Measurements from ENCODE around the gene SNAPC2. TPM values are rescaled to one million over a fixed set of nuclear protein-coding genes. Genes with fewer than 3 reads are reported as not detected.

SNAPC2 gene
- total RNA-seq, 4 donors from 2014 or later = 7.4 to 12.9 (median 9.4) TPM

- peaks cover 0 to 27% of the 10 kb centered on the region in 2 donors for H3K27me3 ChIP-seq
- peaks cover 2 to 54% (median 34%) of the 10 kb centered on the region in 4 donors for H3K4me1 ChIP-seq
- peak overlapping the region; percentile 87 to 98 (median 95) for H3K27ac ChIP-seq
- peak overlapping the region; percentile 78 to 94 (median 90) for H3K4me3 ChIP-seq
- peaks cover 0 to 14% (median 0%) of the 10 kb centered on the region in 3 donors for H3K36me3 ChIP-seq
- TF ChIP-seq CTCF (IDR thresholded peaks at IDR 0.05) = no peak
- TF ChIP-seq POLR2A (IDR thresholded peaks at IDR 0.05) = peak in 1 of 2 donors; percentile 45
- peak; percentile 100 for DNase-seq
- no peaks in the 10 kb centered on the region for H3K9me3 ChIP-seq
These were observed 572 bp downstream of the SNAPC2 start for GRCh38 chr19:7920519-7921301.

GRCh38 chr19:7921302-7921966, 1.3 kb downstream of the SNAPC2 start:
- peaks cover 0 to 20% of the 10 kb centered on the region in 2 donors for H3K27me3 ChIP-seq
- peak overlapping the region; percentile 58 to 94 (median 90) for H3K4me3 ChIP-seq
- H3K4me1 ChIP-seq = peaks cover 2 to 51% (median 36%) of the 10 kb centered on the region in 4 donors
- H3K36me3 ChIP-seq = peaks cover 0 to 14% (median 0%) of the 10 kb centered on the region in 3 donors
- H3K9me3 ChIP-seq = no peaks in the 10 kb centered on the region
- TF ChIP-seq CTCF (IDR thresholded peaks at IDR 0.05) (no peak), POLR2A (IDR thresholded peaks at IDR 0.05) (no peak)
- DNase-seq = no peak
- peak overlapping the region; percentile 53 to 98 (median 95) for H3K27ac ChIP-seq

- DNase-seq = no peak
- H3K4me3 ChIP-seq = no peak overlapping the region
- peaks cover 2 to 49% (median 32%) of the 10 kb centered on the region in 4 donors for H3K4me1 ChIP-seq
- H3K9me3 ChIP-seq = no peaks in the 10 kb centered on the region
- peak overlapping the region in 1 of 4 donors; percentile 93 for H3K27ac ChIP-seq
- TF ChIP-seq POLR2A (IDR thresholded peaks at IDR 0.05) (no peak), CTCF (IDR thresholded peaks at IDR 0.05) (no peak)
- peaks cover 0 to 20% (median 0%) of the 10 kb centered on the region in 3 donors for H3K36me3 ChIP-seq
- H3K27me3 ChIP-seq = peaks cover 0 to 12% of the 10 kb centered on the region in 2 donors
These were observed 2.1 kb downstream of the SNAPC2 start for GRCh38 chr19:7921967-7922835.

DNA sequence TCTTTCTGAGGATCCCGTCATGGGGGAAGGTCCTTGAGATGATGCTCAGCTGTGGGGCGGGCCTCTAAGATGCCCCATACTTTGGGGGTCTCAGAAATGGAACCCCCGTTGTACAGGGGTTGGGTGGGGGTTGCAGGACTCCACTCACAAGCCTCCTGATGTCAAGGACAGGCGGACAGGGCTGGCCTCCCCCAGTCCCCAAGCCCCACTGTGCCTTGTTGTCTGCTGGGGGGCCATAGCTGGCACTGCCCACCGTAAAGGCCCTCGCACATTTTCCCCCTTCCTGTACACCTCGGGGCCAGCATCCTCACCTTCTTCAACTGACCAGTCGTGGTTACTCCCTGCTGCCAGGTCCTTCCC, 2.7 kb downstream of the SNAPC2 start:
- TF ChIP-seq POLR2A (IDR thresholded peaks at IDR 0.05) = no peak
- no peak for TF ChIP-seq CTCF (IDR thresholded peaks at IDR 0.05)
- H3K27me3 ChIP-seq = peaks cover 0 to 6% of the 10 kb centered on the region in 2 donors
- H3K36me3 ChIP-seq = peaks cover 0 to 20% (median 0%) of the 10 kb centered on the region in 3 donors
- no peak for DNase-seq
- no peak overlapping the region for H3K27ac ChIP-seq
- no peak overlapping the region for H3K4me3 ChIP-seq
- H3K4me1 ChIP-seq = peaks cover 2 to 42% (median 25%) of the 10 kb centered on the region in 4 donors
- H3K9me3 ChIP-seq = no peaks in the 10 kb centered on the region

Data from Peyer's patch (tissue), 4 donors.